SK-N-SH (cell line): ENCODE results near the gene CARS2. TPM values are rescaled to one million over a fixed set of nuclear protein-coding genes. Genes with fewer than 3 reads are reported as not detected.
"Not testable (repeated sequence)": the region's sequence is repeated elsewhere in the genome, so short reads cannot be mapped to it uniquely, and the experiment has no call there.

Experiments used
- CTCF ChIA-PET: fragments of 300-600, 350-600 bp; formaldehyde crosslinking; extraction: SDS; loops from one replicate; lab custom pipeline; 2021; lab: Yijun Ruan, JAX
- POLR2A ChIA-PET: fragments of 350-600 bp; sonication (Branson Sonifier 250); formaldehyde crosslinking; extraction: SDS; loops from one replicate; lab custom pipeline; 2020; ENCODE audit warnings: antibody characterized with exemption, inconsistent platforms; lab: Yijun Ruan, JAX
- DNase-seq: peaks from one replicate; pipeline ENCODE4 v3.0.0; 2012
- H2AFZ ChIP-seq: fragments of 200-600 bp; sonication (generic); 2 replicates; pipeline ENCODE4 v1.8.1; 2016; ENCODE audit warnings: antibody characterized with exemption, mild to moderate bottlenecking, low read depth
- H3F3A ChIP-seq: fragments of 200-600 bp; sonication (generic); replicated peaks from 2 replicates; pipeline ENCODE3; 2016; ENCODE audit warnings: antibody characterized with exemption, mild to moderate bottlenecking; ENCODE audit not compliant: insufficient read depth
- H3K27ac ChIP-seq, 2 experiments: fragments of 200-500 bp in 1 of 2; fragments of 200-600 bp in 1 of 2; sonication (Bioruptor generic) in 1 of 2; sonication (generic), shearing (Covaris generic) in 1 of 2; 2 replicates each; pipeline versions ENCODE4 v1.5.1 to v1.6.1; 2014 to 2016; ENCODE audit warnings: low read depth in 2 of 2, inconsistent platforms in 1 of 2, low read length in 1 of 2, mild to moderate bottlenecking in 1 of 2, mixed read lengths in 1 of 2
- H3K27me3 ChIP-seq: fragments of 200-600 bp; sonication (generic), shearing (Covaris generic); 2 replicates; pipeline ENCODE4 v1.6.1; 2016; ENCODE audit warnings: mixed run types; ENCODE audit not compliant: insufficient read depth
- H3K36me3 ChIP-seq, 2 experiments: fragments of 200-500 bp in 1 of 2; fragments of 200-600 bp in 1 of 2; sonication (Bioruptor generic) in 1 of 2; sonication (generic) in 1 of 2; replicated peaks in 1 of 2; 2 replicates each; pipeline versions ENCODE3 to v1.5.1; 2014 to 2016; ENCODE audit warnings: low read length in 1 of 2, mild to moderate bottlenecking in 1 of 2; ENCODE audit not compliant: insufficient read depth in 2 of 2, control insufficient read depth in 1 of 2
- H3K4me1 ChIP-seq, 2 experiments: fragments of 200-500 bp in 1 of 2; fragments of 200-600 bp in 1 of 2; sonication (Bioruptor generic) in 1 of 2; sonication (generic), shearing (Covaris generic) in 1 of 2; 2 replicates each; pipeline versions ENCODE4 v1.5.1 to v1.6.1; 2014 to 2016; ENCODE audit warnings: low read depth in 1 of 2, low read length in 1 of 2, mixed run types in 1 of 2; ENCODE audit not compliant: insufficient read depth in 2 of 2, control insufficient read depth in 1 of 2
- H3K4me2 ChIP-seq: fragments of 200-600 bp; sonication (generic), shearing (Covaris generic); 2 replicates; pipeline ENCODE4 v1.6.1; 2017; ENCODE audit warnings: mixed run types
- H3K4me3 ChIP-seq, 2 experiments: fragments of 200-500 bp in 1 of 2; fragments of 200-600 bp in 1 of 2; sonication (Bioruptor generic) in 1 of 2; sonication (generic), shearing (Covaris generic) in 1 of 2; 2 replicates each; pipeline versions ENCODE4 v1.5.1 to v1.8.1; 2014 to 2016; ENCODE audit warnings: low read depth in 2 of 2, inconsistent platforms in 1 of 2, low read length in 1 of 2, mild to moderate bottlenecking in 1 of 2, mixed read lengths in 1 of 2, moderate library complexity in 1 of 2
- H3K79me2 ChIP-seq: fragments of 200-600 bp; sonication (generic); 2 replicates; pipeline ENCODE4 v1.8.1; 2017; ENCODE audit warnings: mild to moderate bottlenecking; ENCODE audit not compliant: insufficient read depth
- H3K9ac ChIP-seq: fragments of 200-600 bp; sonication (generic); 2 replicates; pipeline ENCODE4 v1.6.1; 2017; ENCODE audit warnings: mixed run types
- H3K9me2 ChIP-seq: fragments of 200-600 bp; sonication (generic); 2 replicates; pipeline ENCODE4 v1.6.1; 2017; ENCODE audit warnings: mixed run types
- H3K9me3 ChIP-seq: fragments of 200-600 bp; sonication (generic); 2 replicates; pipeline ENCODE4 v1.6.1; 2017; ENCODE audit warnings: mixed run types, mild to moderate bottlenecking, moderate library complexity
- H4K20me1 ChIP-seq: fragments of 200-600 bp; sonication (generic); 2 replicates; pipeline ENCODE4 v1.6.1; 2017; ENCODE audit warnings: mild to moderate bottlenecking, mixed run types; ENCODE audit not compliant: insufficient read depth
- CHD2 ChIP-seq: fragments of 150-350 bp; IDR thresholded peaks from 2 replicates; pipeline ENCODE4 v1.6.1; 2018; ENCODE audit warnings: low read length; ENCODE audit not compliant: partially characterized antibody
- EP300 ChIP-seq, 2 experiments: IDR thresholded peaks; 2 replicates each; pipeline versions ENCODE4 v1.4.0 to v1.6.1; 2012; ENCODE audit warnings: borderline replicate concordance in 1 of 2, low read depth in 1 of 2, low read length in 1 of 2
- EZH2phosphoT487 ChIP-seq: fragments of 200-600 bp; sonication (generic); IDR thresholded peaks from 2 replicates; pipeline ENCODE4 v1.6.1; 2017; ENCODE audit warnings: low read depth, mixed run types, mild to moderate bottlenecking, antibody characterized with exemption, moderate library complexity, borderline replicate concordance
- FOSL2 ChIP-seq: IDR thresholded peaks from 2 replicates; pipeline ENCODE4 v1.4.0; 2012; ENCODE audit warnings: low read depth, mild to moderate bottlenecking, moderate library complexity, borderline replicate concordance
- JUND ChIP-seq: IDR thresholded peaks from 2 replicates; pipeline ENCODE4 v1.4.0; 2012
- MXI1 ChIP-seq: IDR thresholded peaks from 2 replicates; pipeline ENCODE4 v1.6.1; 2012; ENCODE audit warnings: mild to moderate bottlenecking, low read depth, low read length, improper control_type of control experiment
- NFIC ChIP-seq: IDR thresholded peaks from 2 replicates; pipeline ENCODE4 v1.4.0; 2012; ENCODE audit warnings: borderline replicate concordance
- POLR2AphosphoS5 ChIP-seq: IDR thresholded peaks from 2 replicates; pipeline ENCODE4 v1.6.1; 2012; ENCODE audit warnings: low read depth, low read length
- RFX5 ChIP-seq: IDR thresholded peaks from 2 replicates; pipeline ENCODE4 v1.6.1; 2012; ENCODE audit warnings: mild to moderate bottlenecking, improper control_type of control experiment, low read length
- RXRA ChIP-seq: IDR thresholded peaks from 2 replicates; pipeline ENCODE4 v1.4.0; 2012; ENCODE audit warnings: low read depth, mild to moderate bottlenecking, borderline replicate concordance
- SMC3 ChIP-seq: IDR thresholded peaks from 2 replicates; pipeline ENCODE4 v1.6.1; 2012; ENCODE audit warnings: low read depth, low read length, improper control_type of control experiment
- TCF12 ChIP-seq: IDR thresholded peaks from 2 replicates; pipeline ENCODE4 v1.4.0; 2012
- YY1 ChIP-seq: IDR thresholded peaks from 2 replicates; pipeline ENCODE4 v1.4.0; 2012; ENCODE audit warnings: low read depth, mild to moderate bottlenecking
- ZBTB33 ChIP-seq: IDR thresholded peaks from 2 replicates; pipeline ENCODE4 v1.4.0; 2012; ENCODE audit warnings: low read depth, borderline replicate concordance
- WGBS: methylation state at CpG from one replicate; pipeline ENCODE4 v1.1.6; 2017; ENCODE audit warnings: low lambda C conversion rate; 5-methylcytosine and 5-hydroxymethylcytosine counted together
- polyA plus RNA-seq, 3 experiments: library from polyadenylated mRNA; depleted of rRNA; stranded (reverse); fragments of >200 nt; gene quantifications; 2 replicates each; pipeline ENCODE4 v1.2.3, GENCODE V29; 2012
- TF ChIP-seq, protein P1 (sequence below): IDR thresholded peaks from 2 replicates; pipeline ENCODE4 v1.4.0; 2012; ENCODE audit warnings: low read depth, borderline replicate concordance
- TF ChIP-seq, protein P2 (sequence below): IDR thresholded peaks from 2 replicates; pipeline ENCODE4; 2012

The CARS2 gene
- polyA plus RNA-seq, 1 of the 3 experiments (the other 2 are of a cell fraction), result 78.6 TPM

DNA sequence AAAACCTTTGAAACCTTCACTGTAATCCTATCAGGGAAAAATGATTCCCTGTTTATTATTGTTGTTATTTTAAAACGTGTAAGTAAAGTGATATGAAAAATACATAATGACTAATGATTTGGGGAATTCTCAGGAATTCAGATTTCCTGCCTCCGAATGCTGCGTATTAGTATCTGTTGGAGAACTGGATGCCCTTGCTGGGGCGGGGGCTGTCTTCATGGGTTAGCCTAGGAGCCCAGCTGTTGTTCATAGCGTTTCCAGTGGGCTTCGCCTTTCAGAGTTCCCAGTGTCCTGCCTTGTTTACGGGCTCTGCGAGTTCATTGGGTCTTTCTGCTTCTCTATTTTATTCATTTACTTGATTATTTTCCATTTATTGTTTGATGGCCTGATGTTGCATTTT is 72.1 kb downstream of the CARS2 start:
- TF ChIP-seq ZBTB33 (no peak), YY1 (no peak)
- peaks cover 16% of the 10 kb centered on the region for H4K20me1 ChIP-seq
- no peaks in the 10 kb centered on the region for H3K27me3 ChIP-seq
- H3F3A ChIP-seq, result peaks cover 3% of the 10 kb centered on the region
- peaks cover 6 to 10% of the 10 kb centered on the region in 2 experiments for H3K4me1 ChIP-seq
- H3K79me2 ChIP-seq, result peaks cover 60% of the 10 kb centered on the region
- H3K27ac ChIP-seq, result peak overlapping the region in 1 of 2 experiments; percentile 49; a peak in 1 of 4 replicates
- ChIA-PET POLR2A (no interaction called here), CTCF (interaction anchor here (0.6 kb wide), 1 partner anchor 497 kb away, joined by 3 read pairs; no protein-coding TSS in a partner anchor)
- no peak overlapping the region for H2AFZ ChIP-seq
- peaks cover 25 to 64% of the 10 kb centered on the region in 2 experiments for H3K36me3 ChIP-seq
- 86% methylated on average over 8 of the region's 8 CpGs for WGBS
- no peak overlapping the region for H3K4me3 ChIP-seq
- no peak overlapping the region for H3K9ac ChIP-seq
- H3K9me3 ChIP-seq, result no peaks in the 10 kb centered on the region
- no peak for DNase-seq
- H3K9me2 ChIP-seq, result no peaks in the 10 kb centered on the region
- H3K4me2 ChIP-seq, result no peak overlapping the region

DNA sequence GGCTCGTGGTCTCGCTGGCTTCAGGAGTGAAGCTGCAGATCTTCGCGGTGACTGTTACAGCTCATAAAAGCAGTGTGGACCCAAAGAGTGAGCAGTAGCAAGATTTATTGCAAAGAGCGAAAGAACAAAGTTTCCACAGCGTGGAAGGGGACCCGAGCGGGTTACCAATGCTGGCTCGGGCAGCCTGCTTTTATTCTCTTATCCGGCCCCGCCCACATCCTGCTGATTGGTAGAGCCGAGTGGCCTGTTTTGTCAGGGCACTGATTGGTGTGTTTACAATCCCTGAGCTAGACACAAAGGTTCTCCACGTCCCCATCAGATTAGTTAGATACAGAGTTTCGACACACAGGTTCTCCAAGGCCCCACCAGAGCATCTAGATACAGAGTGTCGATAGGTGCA is 73.7 kb downstream of the CARS2 start:
- H3K27me3 ChIP-seq, H3K9me3 ChIP-seq, POLR2A ChIA-PET, H3K27ac ChIP-seq, H3K4me3 ChIP-seq, DNase-seq, H3K9me2 ChIP-seq, H3K4me2 ChIP-seq, H3F3A ChIP-seq, H2AFZ ChIP-seq, H3K9ac ChIP-seq: not testable (repeated sequence)
- H3K36me3 ChIP-seq, result peaks cover 23 to 55% of the 10 kb centered on the region in 2 experiments
- peaks cover 20% of the 10 kb centered on the region for H4K20me1 ChIP-seq
- CTCF ChIA-PET, result interaction anchor here (0.8 kb wide), 1 partner anchor 153 kb away, joined by 3 read pairs; no protein-coding TSS in a partner anchor
- WGBS, result 98% methylated on average over 10 of the region's 15 CpGs
- peaks cover 17 to 25% of the 10 kb centered on the region in 2 experiments for H3K4me1 ChIP-seq
- peaks cover 72% of the 10 kb centered on the region for H3K79me2 ChIP-seq

GRCh38 chr13:110630566-110631119 is 75.3 kb downstream of the CARS2 start:
- Histone ChIP-seq H3K27ac (no peak overlapping the region), H3K27me3 (no peaks in the 10 kb centered on the region), H3K4me3 (no peak overlapping the region), H3K36me3 (peaks cover 15 to 39% of the 10 kb centered on the region in 2 experiments), H3K9ac (no peak overlapping the region), H3K9me2 (no peaks in the 10 kb centered on the region), H3K79me2 (peaks cover 78% of the 10 kb centered on the region), H3K9me3 (no peaks in the 10 kb centered on the region), H3K4me2 (no peak overlapping the region), H2AFZ (no peak overlapping the region), H3K4me1 (peaks cover 17 to 26% of the 10 kb centered on the region in 2 experiments), H3F3A (peaks cover 7% of the 10 kb centered on the region), H4K20me1 (peaks cover 25% of the 10 kb centered on the region)
- ChIA-PET POLR2A (no interaction called here), CTCF (no interaction called here)
- DNase-seq, result no peak
- 97% methylated on average over 10 of the region's 10 CpGs for WGBS
- TF ChIP-seq RFX5 (no peak), ZBTB33 (no peak), RXRA (no peak), SMC3 (no peak), EP300 (IDR thresholded peaks at IDR 0.05; ENCODE audit: borderline replicate concordance in 1 of 2, low read depth in 1 of 2, low read length in 1 of 2) (no peak), POLR2AphosphoS5 (no peak), EZH2phosphoT487 (no peak), JUND (no peak), MXI1 (no peak), NFIC (no peak), FOSL2 (no peak), TCF12 (no peak), CHD2 (no peak)
- TF ChIP-seq, protein P1, sequence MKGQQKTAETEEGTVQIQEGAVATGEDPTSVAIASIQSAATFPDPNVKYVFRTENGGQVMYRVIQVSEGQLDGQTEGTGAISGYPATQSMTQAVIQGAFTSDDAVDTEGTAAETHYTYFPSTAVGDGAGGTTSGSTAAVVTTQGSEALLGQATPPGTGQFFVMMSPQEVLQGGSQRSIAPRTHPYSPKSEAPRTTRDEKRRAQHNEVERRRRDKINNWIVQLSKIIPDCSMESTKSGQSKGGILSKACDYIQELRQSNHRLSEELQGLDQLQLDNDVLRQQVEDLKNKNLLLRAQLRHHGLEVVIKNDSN, result no peak
- TF ChIP-seq, protein P2, sequence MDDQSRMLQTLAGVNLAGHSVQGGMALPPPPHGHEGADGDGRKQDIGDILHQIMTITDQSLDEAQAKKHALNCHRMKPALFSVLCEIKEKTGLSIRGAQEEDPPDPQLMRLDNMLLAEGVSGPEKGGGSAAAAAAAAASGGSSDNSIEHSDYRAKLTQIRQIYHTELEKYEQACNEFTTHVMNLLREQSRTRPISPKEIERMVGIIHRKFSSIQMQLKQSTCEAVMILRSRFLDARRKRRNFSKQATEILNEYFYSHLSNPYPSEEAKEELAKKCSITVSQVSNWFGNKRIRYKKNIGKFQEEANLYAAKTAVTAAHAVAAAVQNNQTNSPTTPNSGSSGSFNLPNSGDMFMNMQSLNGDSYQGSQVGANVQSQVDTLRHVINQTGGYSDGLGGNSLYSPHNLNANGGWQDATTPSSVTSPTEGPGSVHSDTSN, result no peak
